DOHH2 (cell line): Measurements from ENCODE around the gene RAET1G.

Experiments
- CTCF ChIP-seq: fragments of 200-600 bp; sonication (generic); IDR thresholded peaks from one replicate; pipeline ENCODE4 v1.5.1; 2014; ENCODE audit warnings: antibody characterized with exemption, mild to moderate bottlenecking, low read depth, low read length; ENCODE audit not compliant: poor library complexity, severe bottlenecking
- EZH2phosphoT487 ChIP-seq: fragments of 200-600 bp; sonication (generic); IDR thresholded peaks from 2 replicates; pipeline ENCODE4 v1.6.1; 2017; ENCODE audit warnings: borderline replicate concordance, mild to moderate bottlenecking, antibody characterized with exemption, low read length, moderate library complexity, mixed read lengths

GRCh38 chr6:149877659-149878058 is 45.3 kb downstream of the RAET1G start:
- TF ChIP-seq CTCF: no peak
- TF ChIP-seq EZH2phosphoT487: no peak
